NCI-H2029 treated with DMSO at 0.1 percent for 48 hours (cell line): Measurements from ENCODE around the gene SLC8A1.

Source experiments
- DNase-seq: peaks from one replicate; lab custom pipeline; 2025; lab: John Stamatoyannopoulos, UW

The SLC8A1 gene

GRCh38 chr2:40384233-40384632 lies 67.7 kb downstream of the SLC8A1 start:
- no peak for DNase-seq

DNA sequence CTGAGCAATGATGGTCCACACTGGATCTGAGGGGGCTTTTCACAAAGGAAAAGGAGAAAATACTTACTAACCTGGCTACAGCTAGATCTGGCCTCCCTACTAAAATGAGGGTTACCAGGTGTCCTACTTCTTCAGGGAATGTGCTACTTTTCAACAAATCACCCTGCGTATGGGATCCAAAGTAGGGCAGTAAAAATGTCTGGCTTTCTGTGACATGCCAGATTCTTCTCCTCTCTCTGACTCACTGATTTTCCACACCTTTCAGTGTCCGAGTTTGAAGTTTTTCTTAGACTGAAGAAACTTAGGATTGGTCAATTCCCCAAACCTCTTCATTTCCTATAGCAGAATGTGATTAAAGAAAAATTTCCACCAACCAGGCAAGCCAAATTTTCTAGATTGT lies 71.2 kb downstream of the SLC8A1 start:
- DNase-seq = no peak

DNA sequence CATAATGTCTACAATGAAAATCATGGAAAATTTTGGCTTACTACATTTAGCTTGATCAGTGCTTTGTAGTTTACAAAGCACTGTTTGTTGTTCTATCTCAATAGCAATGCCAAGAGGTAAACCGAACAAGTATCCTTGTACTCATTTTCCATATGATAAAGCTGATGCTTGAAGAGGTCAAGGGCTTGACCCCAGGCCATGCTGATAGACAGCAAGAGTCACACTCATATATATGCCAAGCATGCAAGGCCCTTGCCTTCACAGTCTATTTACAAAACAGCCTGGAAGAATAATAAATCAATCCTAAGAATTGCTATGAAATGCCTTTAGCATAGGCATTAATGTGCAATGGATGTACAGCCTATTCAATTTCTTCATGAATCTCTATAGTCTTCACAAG lies 71.8 kb downstream of the SLC8A1 start:
- DNase-seq = no peak

DNA sequence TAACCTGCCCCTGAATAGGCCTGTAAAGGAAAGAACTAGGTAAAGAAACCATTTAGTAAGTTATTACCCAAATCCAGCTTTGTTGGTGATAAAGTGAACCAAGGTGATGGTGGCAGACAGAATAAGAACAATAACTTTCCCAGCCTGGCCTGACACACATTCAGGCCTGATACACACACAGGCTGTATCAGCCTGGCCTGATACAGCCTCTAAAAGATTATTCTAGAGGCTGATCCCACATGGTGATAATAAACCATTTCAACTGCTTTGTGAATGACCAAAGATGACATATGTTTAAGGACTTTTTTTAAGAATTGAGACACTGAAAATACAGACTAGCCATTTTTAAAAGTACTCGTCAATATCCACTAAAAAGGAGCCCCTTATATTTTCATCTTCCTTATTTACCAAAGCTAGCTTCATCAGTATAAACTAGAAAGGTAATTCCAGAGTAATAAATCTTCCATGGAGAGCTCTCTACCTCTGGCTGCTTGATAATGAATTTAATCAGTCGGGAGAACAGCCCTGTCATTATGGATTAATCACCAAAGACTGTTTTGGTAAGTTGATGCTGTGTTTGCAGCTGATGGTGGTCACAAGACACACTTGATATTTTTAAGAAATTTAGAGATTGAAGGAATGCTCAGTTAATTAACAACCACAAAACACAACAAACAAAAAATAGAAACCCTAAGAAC lies 77.2 kb downstream of the SLC8A1 start:
- DNase-seq = no peak

GRCh38 chr2:40373111-40373510 lies 78.8 kb downstream of the SLC8A1 start:
- DNase-seq = no peak

GRCh38 chr2:40372283-40372985 lies 79.5 kb downstream of the SLC8A1 start:
- no peak for DNase-seq

DNA sequence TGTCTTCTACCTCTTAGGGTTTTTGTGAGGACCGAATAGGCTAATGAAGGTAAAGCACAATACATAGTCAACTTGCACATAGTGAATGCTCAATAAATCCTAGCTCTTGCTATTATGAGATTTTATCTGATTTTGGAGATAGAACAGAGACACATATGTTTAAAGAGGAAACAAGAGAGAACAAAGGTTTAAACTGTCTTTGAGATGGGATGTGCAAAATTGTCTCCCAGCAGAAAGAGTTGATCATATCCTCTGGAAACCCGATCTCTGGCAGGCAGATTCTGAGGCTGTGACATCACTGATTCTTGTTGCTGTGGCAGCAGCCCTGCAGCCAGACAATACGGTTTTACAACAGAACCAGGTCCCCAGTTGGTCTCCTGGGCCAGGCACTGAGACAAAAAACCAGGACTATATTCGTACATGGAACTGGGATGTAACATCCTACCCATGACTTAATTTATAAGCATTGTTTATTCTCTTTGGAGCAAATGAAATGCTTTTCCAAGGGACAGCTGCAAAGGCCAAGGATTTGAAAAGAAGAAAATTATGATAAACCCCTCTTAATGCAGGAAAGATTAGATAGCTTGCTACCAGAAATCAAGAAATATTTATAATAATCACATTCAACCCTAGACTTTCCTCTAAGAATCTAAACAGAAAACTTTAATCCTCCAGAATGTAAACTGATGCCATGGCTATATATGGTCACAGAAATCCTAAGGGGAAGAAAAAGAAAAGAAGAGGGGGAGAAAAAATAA lies 80.2 kb downstream of the SLC8A1 start:
- DNase-seq = no peak

GRCh38 chr2:40370007-40370395 lies 81.9 kb downstream of the SLC8A1 start:
- DNase-seq = no peak

GRCh38 chr2:40369267-40370006 lies 82.5 kb downstream of the SLC8A1 start:
- no peak for DNase-seq

- DNase-seq = no peak
These were observed 84.2 kb downstream of the SLC8A1 start for GRCh38 chr2:40367652-40368051.

GRCh38 chr2:40367032-40367431 lies 84.9 kb downstream of the SLC8A1 start:
- no peak for DNase-seq

- DNase-seq = no peak
These were observed 87.6 kb downstream of the SLC8A1 start for GRCh38 chr2:40364151-40364874.

- peak; percentile 34 for DNase-seq
These were observed 88.3 kb downstream of the SLC8A1 start for GRCh38 chr2:40363631-40364030.

- DNase-seq = no peak
These were observed 88.7 kb downstream of the SLC8A1 start for GRCh38 chr2:40363231-40363630.

DNA sequence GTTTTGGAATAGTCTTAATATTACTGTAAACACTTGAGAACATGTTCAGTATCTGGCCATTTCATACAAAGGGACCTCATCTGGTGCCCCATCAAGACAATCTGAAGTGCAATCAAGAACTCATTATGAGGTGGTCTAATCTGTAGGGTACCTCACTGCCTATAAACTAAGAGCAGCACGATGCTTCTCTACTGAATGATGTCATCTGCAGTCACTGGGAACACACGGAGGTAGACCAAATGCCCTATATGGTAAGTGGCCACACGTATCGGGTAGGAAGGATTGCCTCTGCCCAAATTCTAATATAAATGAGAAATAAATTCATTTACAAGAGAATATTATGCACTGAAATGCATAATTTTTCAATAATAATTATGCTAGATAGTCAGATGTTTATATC lies 90.4 kb downstream of the SLC8A1 start:
- DNase-seq = peak; percentile 11

DNA sequence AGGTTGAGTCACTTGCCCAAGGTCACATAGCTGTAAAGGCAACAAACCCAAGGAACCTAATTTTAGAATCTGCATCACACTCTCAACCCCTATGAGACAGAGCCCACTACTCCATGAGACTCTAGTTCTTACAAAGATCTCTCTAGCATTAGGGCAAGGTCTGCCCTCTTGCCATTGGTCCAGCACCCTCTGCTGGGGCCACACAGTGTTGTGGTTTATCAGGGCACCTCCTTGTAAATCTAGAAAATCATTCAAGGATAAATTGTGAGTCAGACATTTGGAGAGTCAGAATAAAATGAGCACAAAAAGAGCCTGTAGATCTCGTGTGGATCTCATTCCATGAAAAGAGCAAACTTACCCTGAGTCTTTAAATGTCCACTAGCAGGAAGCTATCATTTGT lies 91.2 kb downstream of the SLC8A1 start:
- DNase-seq = peak; percentile 16

GRCh38 chr2:40359811-40360210 lies 92.1 kb downstream of the SLC8A1 start:
- DNase-seq = no peak

GRCh38 chr2:40358783-40359182 lies 93.1 kb downstream of the SLC8A1 start:
- DNase-seq = peak; percentile 76

- no peak for DNase-seq
These were observed 94.2 kb downstream of the SLC8A1 start for GRCh38 chr2:40357667-40358066.

- no peak for DNase-seq
These were observed 96.4 kb downstream of the SLC8A1 start for GRCh38 chr2:40355451-40355850.

DNA sequence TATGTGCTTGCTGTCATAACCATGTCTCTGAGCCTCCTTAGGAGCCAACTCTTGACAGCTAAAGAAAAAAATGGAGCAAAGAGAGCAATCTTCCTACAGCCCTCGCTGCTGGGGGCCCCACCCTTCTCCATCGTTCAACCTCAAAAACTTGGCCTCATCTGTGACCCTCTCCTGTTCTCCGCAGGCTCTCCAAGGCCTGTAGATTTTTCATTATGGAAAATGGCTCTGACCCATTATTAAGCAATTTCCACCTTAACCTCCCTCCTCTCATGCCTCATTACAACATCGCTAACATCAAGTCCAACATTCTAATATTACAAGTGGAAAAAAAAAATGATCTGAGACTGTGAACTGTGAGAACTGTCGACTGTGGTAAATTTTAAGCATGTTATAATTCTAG lies 98.7 kb downstream of the SLC8A1 start:
- no peak for DNase-seq

DNA sequence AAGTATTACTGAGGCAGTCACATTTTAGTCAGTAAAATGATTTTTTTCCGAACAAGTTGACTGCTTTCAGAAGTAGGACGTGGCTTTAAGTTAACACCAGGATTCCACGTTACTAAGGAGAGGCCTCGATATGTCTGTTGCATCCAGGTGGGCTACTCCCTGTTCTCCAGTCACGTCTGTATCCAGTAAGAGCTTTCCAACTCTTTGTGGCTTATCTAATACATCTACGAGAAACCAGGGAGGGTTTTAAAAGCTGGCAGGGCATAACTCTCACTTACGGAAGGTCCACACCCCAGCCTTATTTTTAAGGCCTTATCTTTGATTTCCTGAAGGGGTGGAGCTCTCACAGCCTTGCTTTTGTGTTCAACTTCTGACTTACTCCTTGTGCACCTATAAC lies 99.2 kb downstream of the SLC8A1 start:
- DNase-seq = no peak
